MM.1S (cell line): Measurements from ENCODE around the gene PIH1D1.
A peak's percentile ranks its signal among the peaks of the same experiment; 100 is the strongest.

Experiments used
- DNase-seq: peaks from one replicate; pipeline ENCODE4 v3.0.0-alpha.2; 2015
- H2AFZ ChIP-seq: fragments of 300-600 bp; sonication (generic); 2 replicates; pipeline ENCODE4 v1.6.0; 2016; ENCODE audit warnings: antibody characterized with exemption, low read length
- H3F3A ChIP-seq: fragments of 300-600 bp; sonication (generic); 2 replicates; pipeline ENCODE4 v1.6.1; 2016; ENCODE audit warnings: mild to moderate bottlenecking, antibody characterized with exemption, low read length, moderate library complexity, mixed read lengths; ENCODE audit not compliant: insufficient read depth
- H3K27ac ChIP-seq: fragments of 300-600 bp; sonication (generic); 2 replicates; pipeline ENCODE4 v1.5.1; 2016; ENCODE audit warnings: mild to moderate bottlenecking, low read length
- H3K27me3 ChIP-seq: fragments of 300-600 bp; sonication (generic); replicated peaks from 2 replicates; pipeline ENCODE4 v1.6.0; 2016; ENCODE audit warnings: low read length; ENCODE audit not compliant: insufficient read depth
- H3K36me3 ChIP-seq: fragments of 300-600 bp; sonication (generic); replicated peaks from 2 replicates; pipeline ENCODE4 v1.6.1; 2016; ENCODE audit warnings: mild to moderate bottlenecking, low read length, mixed read lengths; ENCODE audit not compliant: insufficient read depth
- H3K4me1 ChIP-seq: fragments of 300-600 bp; sonication (generic); 2 replicates; pipeline ENCODE4 v1.6.1; 2016; ENCODE audit warnings: low read length, mixed read lengths
- H3K4me2 ChIP-seq: fragments of 300-600 bp; sonication (generic); 2 replicates; pipeline ENCODE4 v1.6.0; 2016; ENCODE audit warnings: low read depth, low read length
- H3K4me3 ChIP-seq: fragments of 300-600 bp; sonication (generic); 2 replicates; pipeline ENCODE4 v1.5.1; 2016; ENCODE audit warnings: low read length, mixed read lengths
- H3K79me2 ChIP-seq: fragments of 300-600 bp; sonication (generic); 2 replicates; pipeline ENCODE4 v1.6.1; 2016; ENCODE audit warnings: mixed run types, low read length, mixed read lengths
- H3K9ac ChIP-seq: fragments of 300-600 bp; sonication (generic); 2 replicates; pipeline ENCODE4 v1.6.1; 2016; ENCODE audit warnings: low read length, mixed read lengths
- H3K9me2 ChIP-seq: fragments of 300-600 bp; sonication (generic); replicated peaks from 2 replicates; pipeline ENCODE4 v1.6.1; 2016; ENCODE audit warnings: mild to moderate bottlenecking, low read length, mixed read lengths; ENCODE audit not compliant: insufficient read depth
- H3K9me3 ChIP-seq: fragments of 300-600 bp; sonication (generic); replicated peaks from 2 replicates; pipeline ENCODE4 v1.6.1; 2016; ENCODE audit warnings: mild to moderate bottlenecking, low read length, mixed read lengths; ENCODE audit not compliant: insufficient read depth
- H4K20me1 ChIP-seq: fragments of 300-600 bp; sonication (generic); 2 replicates; pipeline ENCODE4 v1.6.1; 2016; ENCODE audit warnings: mild to moderate bottlenecking, low read length, moderate library complexity, mixed read lengths; ENCODE audit not compliant: insufficient read depth
- EZH2 ChIP-seq: fragments of 300-600 bp; sonication (generic); optimal IDR thresholded peaks from 2 replicates; pipeline ENCODE3; 2017; ENCODE audit warnings: low read depth, mild to moderate bottlenecking, antibody characterized with exemption, low read length, mixed read lengths
- EZH2phosphoT487 ChIP-seq: fragments of 300-600 bp; sonication (generic); IDR thresholded peaks from 2 replicates; pipeline ENCODE4 v1.6.1; 2018; ENCODE audit warnings: antibody characterized with exemption, low read length
- TF ChIP-seq, protein P1 (sequence below): fragments of 300-600 bp; sonication (generic); IDR thresholded peaks from 2 replicates; pipeline ENCODE4 v1.5.1; 2016; ENCODE audit warnings: antibody characterized with exemption, low read length, mixed read lengths

The PIH1D1 gene

DNA sequence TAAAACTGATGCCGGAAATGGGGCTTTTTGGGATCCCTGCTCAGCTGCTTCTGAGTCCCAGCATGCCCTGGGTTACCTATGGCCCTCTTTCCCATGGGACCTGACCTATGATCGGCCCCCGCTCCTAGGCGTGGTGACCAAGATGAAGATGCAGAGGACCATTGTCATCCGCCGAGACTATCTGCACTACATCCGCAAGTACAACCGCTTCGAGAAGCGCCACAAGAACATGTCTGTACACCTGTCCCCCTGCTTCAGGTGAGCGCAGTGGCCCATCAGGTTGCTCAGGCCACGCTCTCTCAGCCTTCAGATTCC, 46.1 kb upstream of the PIH1D1 start:
- peak overlapping the region; percentile 99; the same call in 1 of the 2 replicates for H3K9ac ChIP-seq
- TF ChIP-seq EZH2 = no peak
- no peak for TF ChIP-seq EZH2phosphoT487
- TF ChIP-seq, protein P1, sequence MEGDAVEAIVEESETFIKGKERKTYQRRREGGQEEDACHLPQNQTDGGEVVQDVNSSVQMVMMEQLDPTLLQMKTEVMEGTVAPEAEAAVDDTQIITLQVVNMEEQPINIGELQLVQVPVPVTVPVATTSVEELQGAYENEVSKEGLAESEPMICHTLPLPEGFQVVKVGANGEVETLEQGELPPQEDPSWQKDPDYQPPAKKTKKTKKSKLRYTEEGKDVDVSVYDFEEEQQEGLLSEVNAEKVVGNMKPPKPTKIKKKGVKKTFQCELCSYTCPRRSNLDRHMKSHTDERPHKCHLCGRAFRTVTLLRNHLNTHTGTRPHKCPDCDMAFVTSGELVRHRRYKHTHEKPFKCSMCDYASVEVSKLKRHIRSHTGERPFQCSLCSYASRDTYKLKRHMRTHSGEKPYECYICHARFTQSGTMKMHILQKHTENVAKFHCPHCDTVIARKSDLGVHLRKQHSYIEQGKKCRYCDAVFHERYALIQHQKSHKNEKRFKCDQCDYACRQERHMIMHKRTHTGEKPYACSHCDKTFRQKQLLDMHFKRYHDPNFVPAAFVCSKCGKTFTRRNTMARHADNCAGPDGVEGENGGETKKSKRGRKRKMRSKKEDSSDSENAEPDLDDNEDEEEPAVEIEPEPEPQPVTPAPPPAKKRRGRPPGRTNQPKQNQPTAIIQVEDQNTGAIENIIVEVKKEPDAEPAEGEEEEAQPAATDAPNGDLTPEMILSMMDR = no peak
- H2AFZ ChIP-seq = no peak overlapping the region
- peak overlapping the region; percentile 83 for H3K4me2 ChIP-seq
- H3K4me3 ChIP-seq = peak overlapping the region; percentile 97
- H3F3A ChIP-seq = peaks cover 81% of the 10 kb centered on the region
- peak overlapping the region; percentile 79; the same call in 1 of the 2 replicates for H3K27ac ChIP-seq
- H4K20me1 ChIP-seq = peaks cover 8% of the 10 kb centered on the region; the same call in 1 of the 2 replicates
- H3K36me3 ChIP-seq = peaks cover 19% of the 10 kb centered on the region
- DNase-seq = no peak
- H3K9me2 ChIP-seq = no peaks in the 10 kb centered on the region
- no peaks in the 10 kb centered on the region for H3K27me3 ChIP-seq
- peaks cover 31% of the 10 kb centered on the region for H3K79me2 ChIP-seq
- H3K9me3 ChIP-seq = no peaks in the 10 kb centered on the region
- peaks cover 38% of the 10 kb centered on the region for H3K4me1 ChIP-seq

DNA sequence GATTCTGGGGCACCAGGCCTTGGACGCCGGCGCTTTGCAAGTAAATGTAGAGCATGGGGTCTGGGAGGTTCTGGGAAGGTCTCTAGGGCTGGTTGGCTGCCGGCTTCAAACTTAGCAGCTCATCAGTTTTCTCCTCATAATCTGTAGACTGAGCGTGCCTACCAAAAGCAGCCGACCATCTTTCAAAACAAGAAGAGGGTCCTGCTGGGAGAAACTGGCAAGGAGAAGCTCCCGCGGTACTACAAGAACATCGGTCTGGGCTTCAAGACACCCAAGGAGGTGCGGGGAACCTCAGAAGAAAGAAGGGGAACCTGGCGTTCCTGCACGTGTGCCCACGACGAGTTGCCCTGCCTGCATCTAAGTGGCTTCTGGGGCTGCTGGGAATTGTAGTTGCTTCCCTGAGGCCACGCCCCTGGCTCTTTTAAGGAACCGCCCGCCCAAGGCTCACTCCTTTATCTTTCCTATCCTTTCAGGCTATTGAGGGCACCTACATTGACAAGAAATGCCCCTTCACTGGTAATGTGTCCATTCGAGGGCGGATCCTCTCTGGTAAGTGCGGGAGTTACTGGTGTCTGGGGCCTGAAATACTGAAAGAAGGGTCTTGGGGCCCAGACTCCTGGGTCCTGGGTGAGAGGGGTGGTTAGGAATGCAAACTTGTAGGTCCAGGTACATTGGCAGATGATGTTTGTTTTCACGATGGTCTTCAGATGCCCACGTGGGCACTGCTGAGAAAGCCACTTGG, 45.6 kb upstream of the PIH1D1 start:
- Histone ChIP-seq H3K9ac (peak overlapping the region; percentile 99), H3K4me1 (peaks cover 38% of the 10 kb centered on the region), H3K9me3 (no peaks in the 10 kb centered on the region), H3K79me2 (peaks cover 31% of the 10 kb centered on the region), H3K9me2 (no peaks in the 10 kb centered on the region), H3K36me3 (peaks cover 19% of the 10 kb centered on the region), H3K27ac (peak overlapping the region; percentile 79), H3K27me3 (no peaks in the 10 kb centered on the region), H3K4me3 (peak overlapping the region; percentile 97), H2AFZ (no peak overlapping the region), H3K4me2 (peak overlapping the region; percentile 83), H3F3A (peaks cover 86% of the 10 kb centered on the region), H4K20me1 (peaks cover 8% of the 10 kb centered on the region; the same call in 1 of the 2 replicates)
- no peak for TF ChIP-seq EZH2phosphoT487
- no peak for TF ChIP-seq EZH2
- DNase-seq = peak; percentile 62

DNA sequence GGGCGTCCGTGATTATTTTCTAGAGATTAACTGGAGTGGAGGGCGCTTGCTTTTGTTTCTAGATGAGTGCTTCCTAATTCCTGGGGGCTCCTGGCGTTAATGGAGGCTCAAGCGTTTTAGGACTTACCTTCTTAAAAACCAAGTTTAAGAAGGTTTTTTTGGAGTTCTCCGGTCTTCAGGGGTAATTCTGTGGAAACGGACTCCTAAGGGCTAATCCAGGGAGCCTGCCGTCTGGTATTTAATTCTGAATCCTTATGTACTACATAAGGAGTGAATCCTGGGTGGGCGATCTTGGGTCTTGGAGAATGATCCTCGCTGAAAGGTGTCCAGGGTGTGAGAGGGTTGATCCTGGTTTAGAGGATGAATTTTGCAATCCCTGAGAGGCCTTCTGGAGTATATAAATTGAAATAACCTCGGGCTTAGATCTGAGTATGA, 45.0 kb upstream of the PIH1D1 start:
- H3K4me3 ChIP-seq = peak overlapping the region; percentile 97
- peaks cover 19% of the 10 kb centered on the region for H3K36me3 ChIP-seq
- no peak overlapping the region for H2AFZ ChIP-seq
- no peak for DNase-seq
- peaks cover 89% of the 10 kb centered on the region for H3F3A ChIP-seq
- H3K27me3 ChIP-seq = no peaks in the 10 kb centered on the region
- H3K9me3 ChIP-seq = no peaks in the 10 kb centered on the region
- peaks cover 38% of the 10 kb centered on the region for H3K4me1 ChIP-seq
- H3K9me2 ChIP-seq = no peaks in the 10 kb centered on the region
- peak overlapping the region; percentile 83 for H3K4me2 ChIP-seq
- H4K20me1 ChIP-seq = peaks cover 8% of the 10 kb centered on the region; the same call in 1 of the 2 replicates
- TF ChIP-seq EZH2phosphoT487 (no peak), EZH2 (no peak)
- TF ChIP-seq, protein P1 = no peak
- H3K79me2 ChIP-seq = peaks cover 31% of the 10 kb centered on the region
- peak overlapping the region; percentile 99 for H3K9ac ChIP-seq
- peak overlapping the region; percentile 79 for H3K27ac ChIP-seq
